OCI-LY3 (cell line): Measurements from ENCODE around the gene MRPS22.
"Not testable (repeated sequence)": the region's sequence is repeated elsewhere in the genome, so short reads cannot be mapped to it uniquely, and the experiment has no call there.

ENCODE experiments used
- H2AFZ ChIP-seq: fragments of 200-600, 300-600 bp; shearing (Covaris generic); 2 replicates; pipeline ENCODE4 v1.6.0; 2014; ENCODE audit warnings: antibody characterized with exemption, low read depth, low read length
- H3K27ac ChIP-seq: fragments of 200-600, 300-600 bp; sonication (generic); 2 replicates; pipeline ENCODE4 v1.5.1; 2014; ENCODE audit warnings: mild to moderate bottlenecking, low read length, moderate library complexity, mixed read lengths
- H3K27me3 ChIP-seq: fragments of 200-600, 300-600 bp; sonication (generic); 2 replicates; pipeline ENCODE4 v1.6.1; 2014; ENCODE audit warnings: low read depth, low read length, mixed read lengths
- H3K36me3 ChIP-seq: fragments of 200-600, 300-600 bp; sonication (generic); replicated peaks from 2 replicates; pipeline ENCODE3; 2014; ENCODE audit warnings: low read depth, low read length, mixed read lengths
- H3K4me1 ChIP-seq: fragments of 300-600, 200-600 bp; sonication (generic); 2 replicates; pipeline ENCODE4 v1.6.1; 2014; ENCODE audit warnings: low read length, mixed read lengths
- H3K4me2 ChIP-seq: fragments of 200-600, 300-600 bp; sonication (generic); 2 replicates; pipeline ENCODE4 v1.6.1; 2014; ENCODE audit warnings: low read length, mixed read lengths
- H3K4me3 ChIP-seq: fragments of 300-600, 200-600 bp; sonication (generic); 2 replicates; pipeline ENCODE4 v1.5.1; 2014; ENCODE audit warnings: antibody characterized with exemption, mild to moderate bottlenecking, low read length, moderate library complexity
- H3K79me2 ChIP-seq: fragments of 300-600, 200-600 bp; shearing (Covaris generic); 2 replicates; pipeline ENCODE4 v1.6.1; 2014; ENCODE audit warnings: mild to moderate bottlenecking, low read length, mixed read lengths
- H3K9ac ChIP-seq: fragments of 300-600, 200-600 bp; shearing (Covaris generic); 2 replicates; pipeline ENCODE4 v1.6.0; 2014; ENCODE audit warnings: mild to moderate bottlenecking, low read length, moderate library complexity
- H3K9me3 ChIP-seq: fragments of 200-600, 300-600 bp; shearing (Covaris generic); 2 replicates; pipeline ENCODE4 v1.6.1; 2014; ENCODE audit warnings: low read length, mixed read lengths; ENCODE audit not compliant: insufficient read depth
- H4K20me1 ChIP-seq: fragments of 200-600, 300-600 bp; sonication (generic); 2 replicates; pipeline ENCODE4 v1.6.1; 2016; ENCODE audit warnings: low read length, mixed read lengths; ENCODE audit not compliant: insufficient read depth
- CTCF ChIP-seq: fragments of 200-600, 300-600 bp; sonication (generic); IDR thresholded peaks from 2 replicates; pipeline ENCODE4 v1.5.1; 2014; ENCODE audit warnings: antibody characterized with exemption, low read length, low read depth
- EZH2phosphoT487 ChIP-seq: fragments of 200-600 bp; shearing (Covaris generic); IDR thresholded peaks from 2 replicates; pipeline ENCODE4 v1.6.1; 2018; ENCODE audit warnings: antibody characterized with exemption, mixed run types, low read depth

MRPS22 gene

GRCh38 chr3:139377378-139377777 lies 33.6 kb downstream of the MRPS22 start:
- H3K36me3 ChIP-seq = peaks cover 62% of the 10 kb centered on the region
- TF ChIP-seq CTCF (no peak), EZH2phosphoT487 (no peak)

GRCh38 chr3:139378587-139379241 lies 34.9 kb downstream of the MRPS22 start:
- peaks cover 29% of the 10 kb centered on the region for H3K79me2 ChIP-seq
- no peak overlapping the region for H3K4me2 ChIP-seq
- no peaks in the 10 kb centered on the region for H3K4me1 ChIP-seq
- no peak overlapping the region for H3K27ac ChIP-seq
- no peak overlapping the region for H2AFZ ChIP-seq
- no peaks in the 10 kb centered on the region for H3K9me3 ChIP-seq
- TF ChIP-seq EZH2phosphoT487 (no peak), CTCF (no peak)
- no peak overlapping the region for H3K9ac ChIP-seq
- H3K36me3 ChIP-seq = peaks cover 60% of the 10 kb centered on the region
- H3K27me3 ChIP-seq = no peaks in the 10 kb centered on the region
- peaks cover 18% of the 10 kb centered on the region for H4K20me1 ChIP-seq
- H3K4me3 ChIP-seq = no peak overlapping the region

More at GRCh38 chr3:139377378-139377777, 33.6 kb downstream of the MRPS22 start:
- H3K9me3 ChIP-seq = no peaks in the 10 kb centered on the region
- no peak overlapping the region for H3K4me2 ChIP-seq
- no peak overlapping the region for H3K27ac ChIP-seq
- H3K4me3 ChIP-seq = no peak overlapping the region
- no peak overlapping the region for H2AFZ ChIP-seq
- H4K20me1 ChIP-seq = peaks cover 13% of the 10 kb centered on the region
- H3K27me3 ChIP-seq = no peaks in the 10 kb centered on the region
- no peak overlapping the region for H3K9ac ChIP-seq
- H3K79me2 ChIP-seq = peaks cover 21% of the 10 kb centered on the region
- no peaks in the 10 kb centered on the region for H3K4me1 ChIP-seq

GRCh38 chr3:139380575-139380974 lies 36.8 kb downstream of the MRPS22 start:
- Histone ChIP-seq H3K79me2 (peaks cover 47% of the 10 kb centered on the region), H3K27me3 (no peaks in the 10 kb centered on the region), H3K4me2 (no peak overlapping the region), H3K36me3 (peaks cover 47% of the 10 kb centered on the region), H3K9me3 (no peaks in the 10 kb centered on the region), H3K27ac (no peak overlapping the region), H2AFZ (no peak overlapping the region), H3K9ac (no peak overlapping the region), H3K4me1 (no peaks in the 10 kb centered on the region), H3K4me3 (no peak overlapping the region), H4K20me1 (peaks cover 31% of the 10 kb centered on the region)
- TF ChIP-seq CTCF (no peak), EZH2phosphoT487 (no peak)

GRCh38 chr3:139382291-139382690 lies 38.5 kb downstream of the MRPS22 start:
- H3K4me1 ChIP-seq, H3K4me3 ChIP-seq, H2AFZ ChIP-seq, H3K9ac ChIP-seq, H3K27me3 ChIP-seq, H3K9me3 ChIP-seq, H3K27ac ChIP-seq, H3K4me2 ChIP-seq: not testable (repeated sequence)
- Histone ChIP-seq H3K36me3 (peaks cover 43% of the 10 kb centered on the region), H4K20me1 (peaks cover 38% of the 10 kb centered on the region), H3K79me2 (peaks cover 64% of the 10 kb centered on the region)
